K562 (cell line): ENCODE measurements around the gene DLGAP1. TPM values are rescaled to one million over a fixed set of nuclear protein-coding genes. Genes with fewer than 3 reads are reported as not detected.

Source experiments
- BDP1 ChIP-seq: IDR thresholded peaks from 3 replicates; pipeline ENCODE4 v1.6.1; 2011; ENCODE audit not compliant: insufficient read length, insufficient read depth
- BRD4 ChIP-seq: fragments of 200-600 bp; sonication (generic); IDR thresholded peaks from 2 replicates; pipeline ENCODE4 v1.6.1; 2017; ENCODE audit warnings: inconsistent platforms
- CEBPG ChIP-seq, 3 experiments: fragments of 200-800 bp in 1 of 3; sonication (Bioruptor generic) in 1 of 3; sonication (generic) in 1 of 3; formaldehyde crosslinking in 1 of 3; IDR thresholded peaks in 2 of 3; conservative IDR thresholded peaks in 1 of 3; 2 replicates each; pipeline versions ENCODE4 v1.6.1 to v1.8.0; 2016 to 2022; ENCODE audit warnings: missing compliant biosample characterization in 2 of 3, missing genetic modification characterization in 2 of 3, mild to moderate bottlenecking in 1 of 3, missing genetic modification reagents in 1 of 3
- DNMT1 ChIP-seq: fragments of 450-650 bp; IDR thresholded peaks from 2 replicates; pipeline ENCODE4 v1.6.1; 2016; ENCODE audit warnings: antibody characterized with exemption, mild to moderate bottlenecking
- ELK3 ChIP-seq: fragments of 450-650 bp; formaldehyde crosslinking; IDR thresholded peaks from 2 replicates; pipeline ENCODE4 v1.4.0; 2020; ENCODE audit warnings: mild to moderate bottlenecking
- ETV6 ChIP-seq, 3 experiments: fragments of 150-350 bp in 1 of 3; sonication (generic) in 1 of 3; formaldehyde crosslinking in 1 of 3; IDR thresholded peaks; 2 replicates each; pipeline versions ENCODE4 v1.6.1 to v1.8.0; 2014 to 2022; ENCODE audit warnings: borderline replicate concordance in 2 of 3, low read depth in 2 of 3, antibody characterized with exemption in 1 of 3, low read length in 1 of 3, mild to moderate bottlenecking in 1 of 3, missing genetic modification reagents in 1 of 3
- EZH2 ChIP-seq: IDR thresholded peaks from 2 replicates; pipeline ENCODE4 v1.6.1; 2012; ENCODE audit warnings: low read depth, mild to moderate bottlenecking, inconsistent platforms, low read length, borderline replicate concordance
- HBP1 ChIP-seq: fragments of 450-650 bp; formaldehyde crosslinking; IDR thresholded peaks from 2 replicates; pipeline ENCODE4 v1.4.0; 2022; ENCODE audit warnings: missing genetic modification characterization
- NFATC3 ChIP-seq: fragments of 450-650 bp; IDR thresholded peaks from 2 replicates; pipeline ENCODE4 v1.6.1; 2017; ENCODE audit warnings: mild to moderate bottlenecking
- NR2C2 ChIP-seq, 2 experiments: fragments of 200-800 bp in 1 of 2; sonication (Bioruptor generic) in 1 of 2; sonication (generic) in 1 of 2; formaldehyde crosslinking in 1 of 2; IDR thresholded peaks; 2 replicates each; pipeline versions ENCODE4 v1.6.1 to v1.8.0; 2016 to 2022; ENCODE audit warnings: mild to moderate bottlenecking in 1 of 2, missing compliant biosample characterization in 1 of 2, missing genetic modification characterization in 1 of 2, missing genetic modification reagents in 1 of 2
- RBM22 ChIP-seq: fragments of 200-400 bp; formaldehyde crosslinking; IDR thresholded peaks from 2 replicates; pipeline ENCODE4 v1.6.1; 2018; ENCODE audit warnings: low read length, low read depth; ENCODE audit not compliant: poor library complexity, severe bottlenecking
- RBM34 ChIP-seq: fragments of 200-400 bp; formaldehyde crosslinking; IDR thresholded peaks from 2 replicates; pipeline ENCODE4 v1.6.1; 2018; ENCODE audit warnings: low read length, borderline replicate concordance; ENCODE audit not compliant: insufficient read depth
- RUNX1 ChIP-seq: sonication (generic); IDR thresholded peaks from 2 replicates; pipeline ENCODE4 v1.6.1; 2016; ENCODE audit warnings: antibody characterized with exemption, low read depth
- SAP30 ChIP-seq: fragments of 200-600 bp; sonication (generic); IDR thresholded peaks from 2 replicates; pipeline ENCODE4 v1.6.1; 2012; ENCODE audit warnings: borderline replicate concordance, low read depth, mild to moderate bottlenecking, moderate library complexity, low read length, control low read depth, inconsistent platforms; ENCODE audit not compliant: insufficient read depth, poor library complexity, severe bottlenecking
- ZBTB49 ChIP-seq: sonication (generic); formaldehyde crosslinking; IDR thresholded peaks from 2 replicates; pipeline ENCODE4 v1.8.0; 2022; ENCODE audit warnings: missing genetic modification reagents, mild to moderate bottlenecking, borderline replicate concordance
- ZNF124 ChIP-seq: sonication (generic); formaldehyde crosslinking; IDR thresholded peaks from 2 replicates; pipeline ENCODE4 v1.8.1; 2022; ENCODE audit warnings: missing genetic modification reagents
- ZNF174 ChIP-seq: fragments of 250-450 bp; sonication (Bioruptor Pico); IDR thresholded peaks from 2 replicates; pipeline ENCODE4 v1.4.0; 2020; ENCODE audit warnings: mild to moderate bottlenecking
- ZNF740 ChIP-seq, 3 experiments: fragments of 200-800 bp in 1 of 3; sonication (Bioruptor generic) in 1 of 3; sonication (generic) in 1 of 3; formaldehyde crosslinking in 1 of 3; IDR thresholded peaks; 2 replicates each; pipeline versions ENCODE4 v1.6.1 to v1.8.0; 2016 to 2022; ENCODE audit warnings: mild to moderate bottlenecking in 2 of 3, missing compliant biosample characterization in 2 of 3, missing genetic modification characterization in 2 of 3, missing genetic modification reagents in 1 of 3
- ZNF785 ChIP-seq: fragments of 250-450 bp; sonication (Bioruptor Pico); IDR thresholded peaks from 2 replicates; pipeline ENCODE4 v1.4.0; 2020; ENCODE audit warnings: mild to moderate bottlenecking
- polyA plus RNA-seq, 8 experiments: library from polyadenylated mRNA; depleted of rRNA in 4 of 8; stranded (reverse) in 5 of 8; unstranded in 3 of 8; fragments of >200 nt; fragmentation: Nextera tagmentation in 2 of 8; fragmentation: Illumina TruSeq in 1 of 8; extraction: Ambion mirVana in 2 of 8; extraction: Trizol in 1 of 8; gene quantifications; 2 replicates each; pipeline versions ENCODE4 v1.2.1 to v1.2.3, GENCODE V29; 2011 to 2014; ENCODE audit warnings: inconsistent platforms in 1 of 8, missing spikeins in 1 of 8
- total RNA-seq, 7 experiments: library from RNA; depleted of rRNA in 6 of 7; stranded (reverse); fragments of >200 nt in 6 of 7; fragmentation: Illumina TruSeq in 2 of 7; extraction: Trizol in 2 of 7; gene quantifications; 2 replicates each; pipeline versions ENCODE4 v1.2.1 to v1.2.3, GENCODE V29; 2011 to 2021; ENCODE audit warnings: low replicate concordance in 1 of 7

Gene DLGAP1
- total and polyA plus RNA-seq, 9 of the 15 experiments (the other 6 are each of a cell fraction or from before 2014, with no cell fraction given) = 0.04 to 0.22 (median 0.08) TPM

GRCh38 chr18:3771121-3771971, 683.8 kb downstream of the DLGAP1 start (continued):
- TF ChIP-seq BDP1 (no peak), EZH2 (no peak), NFATC3 (no peak), SAP30 (no peak), RBM22 (no peak), ZNF785 (CRISPR knock-in tag) (no peak), ETV6 (IDR thresholded peaks at IDR 0.05; ENCODE audit: borderline replicate concordance in 1 of 2, low read depth in 2 of 2, low read length in 1 of 2) (no peak), ETV6 (CRISPR knock-in tag; IDR thresholded peaks at IDR 0.05; ENCODE audit: borderline replicate concordance) (no peak), ZNF174 (CRISPR knock-in tag) (no peak), ELK3 (CRISPR knock-in tag) (no peak), CEBPG (CRISPR knock-in tag; IDR thresholded peaks at IDR 0.05) (peak; percentile 82), CEBPG (tag; conservative IDR thresholded peaks at IDR 0.05 in 1 of 2, IDR thresholded peaks at IDR 0.05 in 1 of 2) (peak; percentile 87 to 89), BRD4 (no peak), HBP1 (CRISPR knock-in tag) (no peak), ZBTB49 (CRISPR knock-in tag) (no peak), NR2C2 (CRISPR knock-in tag; IDR thresholded peaks at IDR 0.05) (no peak), NR2C2 (tag; IDR thresholded peaks at IDR 0.05) (no peak), RUNX1 (no peak), ZNF124 (CRISPR knock-in tag) (no peak), DNMT1 (no peak), RBM34 (no peak), ZNF740 (CRISPR knock-in tag; IDR thresholded peaks at IDR 0.05) (no peak), ZNF740 (tag; IDR thresholded peaks at IDR 0.05) (no peak)
